Bronchial epithelial cell (primary cell): ENCODE data around the gene DIAPH3. TPM values are rescaled to one million over a fixed set of nuclear protein-coding genes. Genes with fewer than 3 reads are reported as not detected.

Source experiments
- DNase-seq: peaks from one replicate; pipeline ENCODE4 v3.0.0-alpha.2; 2010; ENCODE audit warnings: low read depth
- FAIRE-seq: peaks from 2 replicates; lab custom pipeline; 2011; peaks lifted over from hg19 to GRCh38; lab: Jason Lieb, UNC
- H3K27me3 ChIP-seq: 2 replicates; pipeline ENCODE4 v1.5.1; 2011; ENCODE audit warnings: low read length; ENCODE audit not compliant: control insufficient read depth, insufficient read depth
- H3K36me3 ChIP-seq: 2 replicates; pipeline ENCODE4 v1.5.1; 2011; ENCODE audit warnings: low read length; ENCODE audit not compliant: control insufficient read depth, insufficient read depth
- H3K4me3 ChIP-seq: 2 replicates; pipeline ENCODE4 v1.5.1; 2011; ENCODE audit warnings: mild to moderate bottlenecking, low read depth, low read length, control low read depth
- total RNA-seq: library from RNA; depleted of rRNA; stranded (reverse); fragments of >200 nt; gene quantifications from 2 replicates; pipeline ENCODE4 v1.2.1, GENCODE V29; 2014
- TF ChIP-seq, protein P1 (sequence below): IDR thresholded peaks from 2 replicates; pipeline ENCODE4 v1.5.1; 2011; ENCODE audit warnings: mild to moderate bottlenecking, moderate library complexity, low read length, control low read depth, inconsistent platforms; ENCODE audit not compliant: insufficient read depth, severe bottlenecking

DIAPH3 gene
- total RNA-seq, 1 donor from 2014 or later = 0.26 TPM

DNA sequence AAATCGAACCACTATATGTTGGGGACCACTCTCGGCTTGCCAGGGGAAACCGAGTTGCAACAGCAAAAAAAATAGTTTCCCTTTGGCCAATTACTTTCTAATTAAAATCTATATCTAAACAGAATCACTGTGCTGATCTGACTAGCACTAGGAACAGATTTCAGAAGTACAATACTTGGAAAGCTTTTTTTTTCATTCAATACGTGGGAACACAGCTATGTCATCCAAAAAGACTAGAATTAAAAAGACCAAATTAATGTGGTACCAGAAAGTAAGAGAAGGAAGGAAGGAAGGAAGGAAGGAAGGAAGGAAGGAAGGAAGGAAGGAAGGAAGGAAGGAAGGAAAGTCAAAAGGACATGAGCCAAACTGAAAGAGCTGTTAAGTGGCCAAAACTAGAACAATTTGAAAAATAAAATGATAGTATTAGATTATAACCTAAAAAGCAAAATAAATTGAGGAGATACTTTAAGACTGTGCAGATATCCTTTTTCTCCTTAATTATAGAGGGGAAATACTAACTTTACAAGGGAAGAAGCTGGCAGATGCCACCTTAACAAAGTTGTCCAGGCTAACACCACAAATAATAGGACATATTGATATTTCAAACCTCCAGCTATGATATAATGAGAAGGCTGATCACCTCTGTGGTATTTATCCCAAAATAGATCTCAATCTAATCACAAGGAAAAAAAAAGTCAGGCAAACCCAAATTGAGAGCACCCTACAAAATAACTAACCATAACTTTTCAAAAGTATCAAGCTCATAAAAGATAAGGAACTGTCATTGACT lies 63.9 kb downstream of the DIAPH3 start:
- FAIRE-seq (no peak), DNase-seq (no peak)
- H3K4me3 ChIP-seq = no peak overlapping the region
- no peaks in the 10 kb centered on the region for H3K27me3 ChIP-seq
- TF ChIP-seq, protein P1, sequence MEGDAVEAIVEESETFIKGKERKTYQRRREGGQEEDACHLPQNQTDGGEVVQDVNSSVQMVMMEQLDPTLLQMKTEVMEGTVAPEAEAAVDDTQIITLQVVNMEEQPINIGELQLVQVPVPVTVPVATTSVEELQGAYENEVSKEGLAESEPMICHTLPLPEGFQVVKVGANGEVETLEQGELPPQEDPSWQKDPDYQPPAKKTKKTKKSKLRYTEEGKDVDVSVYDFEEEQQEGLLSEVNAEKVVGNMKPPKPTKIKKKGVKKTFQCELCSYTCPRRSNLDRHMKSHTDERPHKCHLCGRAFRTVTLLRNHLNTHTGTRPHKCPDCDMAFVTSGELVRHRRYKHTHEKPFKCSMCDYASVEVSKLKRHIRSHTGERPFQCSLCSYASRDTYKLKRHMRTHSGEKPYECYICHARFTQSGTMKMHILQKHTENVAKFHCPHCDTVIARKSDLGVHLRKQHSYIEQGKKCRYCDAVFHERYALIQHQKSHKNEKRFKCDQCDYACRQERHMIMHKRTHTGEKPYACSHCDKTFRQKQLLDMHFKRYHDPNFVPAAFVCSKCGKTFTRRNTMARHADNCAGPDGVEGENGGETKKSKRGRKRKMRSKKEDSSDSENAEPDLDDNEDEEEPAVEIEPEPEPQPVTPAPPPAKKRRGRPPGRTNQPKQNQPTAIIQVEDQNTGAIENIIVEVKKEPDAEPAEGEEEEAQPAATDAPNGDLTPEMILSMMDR = no peak
- H3K36me3 ChIP-seq = no peaks in the 10 kb centered on the region

DNA sequence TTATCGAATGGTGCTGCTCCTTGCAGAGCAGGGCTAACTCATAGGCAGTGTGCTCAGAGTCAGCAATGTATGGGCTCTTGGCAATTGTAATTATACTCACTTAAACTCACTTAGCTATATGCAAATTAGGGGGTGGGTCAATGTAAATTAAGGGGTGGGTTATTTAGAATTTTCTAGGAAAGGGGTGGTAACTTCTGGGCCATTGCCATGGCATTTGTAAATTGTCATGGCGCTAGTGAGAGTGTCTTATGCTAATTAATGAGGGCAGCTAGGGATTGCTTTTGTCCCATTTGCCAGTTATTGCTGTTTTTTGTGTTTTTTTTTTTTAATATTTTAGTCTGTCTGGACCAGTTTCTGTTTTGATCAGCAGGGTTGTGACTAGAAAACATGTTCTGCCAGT lies 68.4 kb downstream of the DIAPH3 start:
- Histone ChIP-seq H3K27me3 (no peaks in the 10 kb centered on the region), H3K36me3 (no peaks in the 10 kb centered on the region), H3K4me3 (no peak overlapping the region)
- DNase-seq (no peak), FAIRE-seq (no peak)
- TF ChIP-seq, protein P1 = no peak

- TF ChIP-seq, protein P1 = no peak
- Histone ChIP-seq H3K4me3 (peak overlapping the region; percentile 12), H3K36me3 (no peaks in the 10 kb centered on the region), H3K27me3 (no peaks in the 10 kb centered on the region)
- FAIRE-seq (no peak), DNase-seq (peak; percentile 8)
These were observed 69.2 kb downstream of the DIAPH3 start for GRCh38 chr13:60094385-60095088.

- TF ChIP-seq, protein P1 = no peak
- DNase-seq = no peak
- H3K4me3 ChIP-seq = no peak overlapping the region
- no peaks in the 10 kb centered on the region for H3K36me3 ChIP-seq
- H3K27me3 ChIP-seq = no peaks in the 10 kb centered on the region
- no peak for FAIRE-seq
These were observed 70.2 kb downstream of the DIAPH3 start for GRCh38 chr13:60093425-60094019.

GRCh38 chr13:60091573-60091972 lies 72.2 kb downstream of the DIAPH3 start:
- TF ChIP-seq, protein P1 = no peak
- H3K36me3 ChIP-seq = no peaks in the 10 kb centered on the region
- no peaks in the 10 kb centered on the region for H3K27me3 ChIP-seq
- no peak for FAIRE-seq
- H3K4me3 ChIP-seq = no peak overlapping the region
- DNase-seq = no peak
